GM12873 (cell line): ENCODE measurements around the gene MAN2A2.
A peak's percentile ranks its signal among the peaks of the same experiment; 100 is the strongest.

Source experiments
- CTCF ChIP-seq: IDR thresholded peaks from 2 replicates; pipeline ENCODE4 v1.5.1; 2012; ENCODE audit warnings: low read depth, mild to moderate bottlenecking, moderate library complexity, low read length, control low read depth; ENCODE audit not compliant: insufficient read depth; ENCODE audit errors: missing control alignments

The MAN2A2 gene

GRCh38 chr15:90924375-90924774, 21.3 kb downstream of the MAN2A2 start:
- no peak for TF ChIP-seq CTCF

- no peak for TF ChIP-seq CTCF
Observed at GRCh38 chr15:90929246-90930019, 26.3 kb downstream of the MAN2A2 start.

GRCh38 chr15:90930861-90931574, 27.9 kb downstream of the MAN2A2 start:
- no peak for TF ChIP-seq CTCF

GRCh38 chr15:90931575-90931827, 28.4 kb downstream of the MAN2A2 start:
- TF ChIP-seq CTCF: no peak

GRCh38 chr15:90931828-90932659, 28.9 kb downstream of the MAN2A2 start, which contains the start of gene HDDC3:
Gene HDDC3, minus strand, starts transcription at chr15:90932549. Its CDS starts 9 bp downstream, at chr15:90932540.
- TF ChIP-seq CTCF: peak; percentile 86

- no peak for TF ChIP-seq CTCF
Observed at GRCh38 chr15:90932660-90932991, 29.5 kb downstream of the MAN2A2 start.

- no peak for TF ChIP-seq CTCF
Observed at GRCh38 chr15:90933301-90933700, 30.2 kb downstream of the MAN2A2 start.
